GM23338 (cell line): ENCODE data around the gene PSMD2. TPM values are rescaled to one million over a fixed set of nuclear protein-coding genes. Genes with fewer than 3 reads are reported as not detected.

Experiments
- ATAC-seq: fragments of 200-7000 bp; cut with Tn5 transposase; 3 replicates; pipeline ENCODE4 v1.9.1; 2020
- DNase-seq: peaks from one replicate; pipeline ENCODE4 v3.0.0-alpha.2; 2015; ENCODE audit warnings: low spot score
- H2AFZ ChIP-seq: fragments of 200-600 bp; sonication (generic); 2 replicates; pipeline ENCODE4 v1.8.0; 2016; ENCODE audit warnings: antibody characterized with exemption, mild to moderate bottlenecking, moderate library complexity
- H3F3A ChIP-seq: fragments of 200-600 bp; sonication (generic); replicated peaks from 2 replicates; pipeline ENCODE4 v1.8.0; 2017; ENCODE audit warnings: antibody characterized with exemption, mixed run types, low read depth
- H3K27ac ChIP-seq: fragments of 200-600 bp; sonication (generic); 2 replicates; pipeline ENCODE4 v1.6.1; 2016; ENCODE audit warnings: low read depth
- H3K27me3 ChIP-seq: fragments of 200-600 bp; sonication (generic); 2 replicates; pipeline ENCODE4 v1.8.0; 2016; ENCODE audit warnings: mild to moderate bottlenecking, mixed run types, moderate library complexity; ENCODE audit not compliant: insufficient read depth
- H3K36me3 ChIP-seq: fragments of 200-600 bp; sonication (generic); 2 replicates; pipeline ENCODE4 v1.8.0; 2016; ENCODE audit warnings: mild to moderate bottlenecking; ENCODE audit not compliant: insufficient read depth
- H3K4me1 ChIP-seq: fragments of 200-600 bp; sonication (generic); 2 replicates; pipeline ENCODE4 v1.8.0; 2016; ENCODE audit warnings: mild to moderate bottlenecking, moderate library complexity; ENCODE audit not compliant: insufficient read depth
- H3K4me2 ChIP-seq: fragments of 200-600 bp; sonication (generic); 2 replicates; pipeline ENCODE4 v1.7.1; 2017; ENCODE audit warnings: mixed run types
- H3K4me3 ChIP-seq: fragments of 200-600 bp; sonication (generic); 2 replicates; pipeline ENCODE4 v1.6.1; 2016; ENCODE audit warnings: mixed run types
- H3K79me2 ChIP-seq: fragments of 200-600 bp; sonication (generic); replicated peaks from 2 replicates; pipeline ENCODE4 v1.8.0; 2017; ENCODE audit warnings: mild to moderate bottlenecking; ENCODE audit not compliant: insufficient read depth
- H3K9me2 ChIP-seq: fragments of 200-600 bp; sonication (generic); 2 replicates; pipeline ENCODE4 v1.8.0; 2017; ENCODE audit not compliant: insufficient read depth
- H4K20me1 ChIP-seq: fragments of 200-600 bp; sonication (generic); replicated peaks from 2 replicates; pipeline ENCODE4 v1.8.0; 2017; ENCODE audit warnings: mild to moderate bottlenecking; ENCODE audit not compliant: insufficient read depth
- H3K27ac Mint-ChIP-seq: 2 replicates; pipeline ENCODE4 v1.8.0; 2020; ENCODE audit warnings: inconsistent platforms, mild to moderate bottlenecking, moderate library complexity, mixed read lengths
- H3K27me3 Mint-ChIP-seq: 3 replicates; pipeline ENCODE4 v1.8.0; 2022; ENCODE audit warnings: low read depth, mild to moderate bottlenecking, moderate library complexity, mixed read lengths, inconsistent platforms; ENCODE audit not compliant: insufficient read depth, poor library complexity
- H3K36me3 Mint-ChIP-seq: 3 replicates; pipeline ENCODE4 v1.8.0; 2021; ENCODE audit warnings: low read depth, mild to moderate bottlenecking, inconsistent platforms, moderate library complexity, mixed read lengths
- H3K4me1 Mint-ChIP-seq: 3 replicates; pipeline ENCODE4 v1.8.0; 2020; ENCODE audit warnings: mild to moderate bottlenecking, inconsistent platforms, mixed read lengths
- H3K4me3 Mint-ChIP-seq: 3 replicates; pipeline ENCODE4 v1.8.0; 2021; ENCODE audit warnings: moderate library complexity, mild to moderate bottlenecking, inconsistent platforms, mixed read lengths
- H3K9me3 Mint-ChIP-seq: 3 replicates; pipeline ENCODE4 v1.8.0; 2020; ENCODE audit warnings: moderate library complexity, mild to moderate bottlenecking, inconsistent platforms, mixed read lengths
- CREB1 ChIP-seq: fragments of 250-450 bp; sonication (Bioruptor Pico); IDR thresholded peaks from 2 replicates; pipeline ENCODE4 v1.5.0; 2020; ENCODE audit warnings: low read depth, mild to moderate bottlenecking, moderate library complexity
- ETS1 ChIP-seq: IDR thresholded peaks from 2 replicates; pipeline ENCODE4 v1.6.1; 2016; ENCODE audit warnings: antibody characterized with exemption
- JUNB ChIP-seq: IDR thresholded peaks from one replicate; pipeline ENCODE4 v1.6.1; 2016; ENCODE audit warnings: antibody characterized with exemption; ENCODE audit not compliant: unreplicated experiment
- POLR2AphosphoS5 ChIP-seq: IDR thresholded peaks from 2 replicates; pipeline ENCODE4 v1.6.1; 2016; ENCODE audit warnings: antibody characterized with exemption, low read depth
- ZNF114 ChIP-seq: fragments of 250-450 bp; sonication (Bioruptor Pico); IDR thresholded peaks from 2 replicates; pipeline ENCODE4 v1.5.0; 2020; ENCODE audit warnings: mild to moderate bottlenecking, moderate library complexity
- ZNF331 ChIP-seq: fragments of 250-450 bp; sonication (Bioruptor Pico); IDR thresholded peaks from 2 replicates; pipeline ENCODE4 v1.5.0; 2020; ENCODE audit warnings: low read depth, mild to moderate bottlenecking, moderate library complexity
- polyA plus RNA-seq: library from polyadenylated mRNA; unstranded; fragments of >200 nt; fragmentation: Nextera tagmentation; extraction: Ambion mirVana; gene quantifications from 2 replicates; pipeline ENCODE4 v1.2.1, GENCODE V29; 2016
- total RNA-seq: library from RNA; depleted of rRNA; stranded (reverse); fragments of >200 nt; shearing (Covaris generic); gene quantifications from 2 replicates; pipeline ENCODE4 v1.2.3, GENCODE V29; 2014
- TF ChIP-seq, protein P1 (sequence below): fragments of 250-450 bp; sonication (Bioruptor Pico); IDR thresholded peaks from 2 replicates; pipeline ENCODE4 v1.5.0; 2020; ENCODE audit warnings: mild to moderate bottlenecking, moderate library complexity

Gene PSMD2
- total and polyA plus RNA-seq, 2 experiments from 2014 or later: 117 to 507 TPM

DNA sequence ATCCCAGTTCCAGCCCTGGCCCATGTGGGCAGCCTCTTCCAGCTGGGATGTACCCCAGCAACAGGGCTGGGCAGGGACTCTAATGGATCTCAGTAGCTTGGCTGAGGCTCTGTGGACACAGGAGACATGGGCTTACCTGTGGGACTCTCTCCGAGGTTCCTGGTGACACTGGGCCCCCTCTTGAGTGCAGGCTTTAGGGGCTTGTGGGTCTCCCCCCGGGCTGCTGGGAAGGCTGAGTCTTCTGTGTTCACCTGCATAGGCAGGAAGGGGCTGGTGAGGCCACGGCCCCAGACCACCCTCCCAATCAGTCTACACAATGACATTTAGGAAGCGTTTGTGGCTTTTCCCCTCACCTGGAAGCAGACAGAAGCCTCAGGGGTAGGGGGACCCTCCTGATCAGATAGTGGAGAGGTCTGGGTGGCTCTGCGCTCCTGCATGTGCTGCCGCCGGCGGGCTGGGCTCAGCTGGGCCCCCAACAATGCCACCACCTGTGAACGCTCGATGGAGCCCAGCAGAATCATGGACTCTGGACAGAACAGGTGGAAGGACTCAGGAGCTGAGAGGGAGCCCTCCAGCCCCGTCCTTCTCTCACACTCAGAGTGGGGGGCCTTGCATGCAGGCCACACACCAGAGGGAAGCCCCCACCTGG is 54.0 kb downstream of the PSMD2 start (continued):
- TF ChIP-seq, protein P1, sequence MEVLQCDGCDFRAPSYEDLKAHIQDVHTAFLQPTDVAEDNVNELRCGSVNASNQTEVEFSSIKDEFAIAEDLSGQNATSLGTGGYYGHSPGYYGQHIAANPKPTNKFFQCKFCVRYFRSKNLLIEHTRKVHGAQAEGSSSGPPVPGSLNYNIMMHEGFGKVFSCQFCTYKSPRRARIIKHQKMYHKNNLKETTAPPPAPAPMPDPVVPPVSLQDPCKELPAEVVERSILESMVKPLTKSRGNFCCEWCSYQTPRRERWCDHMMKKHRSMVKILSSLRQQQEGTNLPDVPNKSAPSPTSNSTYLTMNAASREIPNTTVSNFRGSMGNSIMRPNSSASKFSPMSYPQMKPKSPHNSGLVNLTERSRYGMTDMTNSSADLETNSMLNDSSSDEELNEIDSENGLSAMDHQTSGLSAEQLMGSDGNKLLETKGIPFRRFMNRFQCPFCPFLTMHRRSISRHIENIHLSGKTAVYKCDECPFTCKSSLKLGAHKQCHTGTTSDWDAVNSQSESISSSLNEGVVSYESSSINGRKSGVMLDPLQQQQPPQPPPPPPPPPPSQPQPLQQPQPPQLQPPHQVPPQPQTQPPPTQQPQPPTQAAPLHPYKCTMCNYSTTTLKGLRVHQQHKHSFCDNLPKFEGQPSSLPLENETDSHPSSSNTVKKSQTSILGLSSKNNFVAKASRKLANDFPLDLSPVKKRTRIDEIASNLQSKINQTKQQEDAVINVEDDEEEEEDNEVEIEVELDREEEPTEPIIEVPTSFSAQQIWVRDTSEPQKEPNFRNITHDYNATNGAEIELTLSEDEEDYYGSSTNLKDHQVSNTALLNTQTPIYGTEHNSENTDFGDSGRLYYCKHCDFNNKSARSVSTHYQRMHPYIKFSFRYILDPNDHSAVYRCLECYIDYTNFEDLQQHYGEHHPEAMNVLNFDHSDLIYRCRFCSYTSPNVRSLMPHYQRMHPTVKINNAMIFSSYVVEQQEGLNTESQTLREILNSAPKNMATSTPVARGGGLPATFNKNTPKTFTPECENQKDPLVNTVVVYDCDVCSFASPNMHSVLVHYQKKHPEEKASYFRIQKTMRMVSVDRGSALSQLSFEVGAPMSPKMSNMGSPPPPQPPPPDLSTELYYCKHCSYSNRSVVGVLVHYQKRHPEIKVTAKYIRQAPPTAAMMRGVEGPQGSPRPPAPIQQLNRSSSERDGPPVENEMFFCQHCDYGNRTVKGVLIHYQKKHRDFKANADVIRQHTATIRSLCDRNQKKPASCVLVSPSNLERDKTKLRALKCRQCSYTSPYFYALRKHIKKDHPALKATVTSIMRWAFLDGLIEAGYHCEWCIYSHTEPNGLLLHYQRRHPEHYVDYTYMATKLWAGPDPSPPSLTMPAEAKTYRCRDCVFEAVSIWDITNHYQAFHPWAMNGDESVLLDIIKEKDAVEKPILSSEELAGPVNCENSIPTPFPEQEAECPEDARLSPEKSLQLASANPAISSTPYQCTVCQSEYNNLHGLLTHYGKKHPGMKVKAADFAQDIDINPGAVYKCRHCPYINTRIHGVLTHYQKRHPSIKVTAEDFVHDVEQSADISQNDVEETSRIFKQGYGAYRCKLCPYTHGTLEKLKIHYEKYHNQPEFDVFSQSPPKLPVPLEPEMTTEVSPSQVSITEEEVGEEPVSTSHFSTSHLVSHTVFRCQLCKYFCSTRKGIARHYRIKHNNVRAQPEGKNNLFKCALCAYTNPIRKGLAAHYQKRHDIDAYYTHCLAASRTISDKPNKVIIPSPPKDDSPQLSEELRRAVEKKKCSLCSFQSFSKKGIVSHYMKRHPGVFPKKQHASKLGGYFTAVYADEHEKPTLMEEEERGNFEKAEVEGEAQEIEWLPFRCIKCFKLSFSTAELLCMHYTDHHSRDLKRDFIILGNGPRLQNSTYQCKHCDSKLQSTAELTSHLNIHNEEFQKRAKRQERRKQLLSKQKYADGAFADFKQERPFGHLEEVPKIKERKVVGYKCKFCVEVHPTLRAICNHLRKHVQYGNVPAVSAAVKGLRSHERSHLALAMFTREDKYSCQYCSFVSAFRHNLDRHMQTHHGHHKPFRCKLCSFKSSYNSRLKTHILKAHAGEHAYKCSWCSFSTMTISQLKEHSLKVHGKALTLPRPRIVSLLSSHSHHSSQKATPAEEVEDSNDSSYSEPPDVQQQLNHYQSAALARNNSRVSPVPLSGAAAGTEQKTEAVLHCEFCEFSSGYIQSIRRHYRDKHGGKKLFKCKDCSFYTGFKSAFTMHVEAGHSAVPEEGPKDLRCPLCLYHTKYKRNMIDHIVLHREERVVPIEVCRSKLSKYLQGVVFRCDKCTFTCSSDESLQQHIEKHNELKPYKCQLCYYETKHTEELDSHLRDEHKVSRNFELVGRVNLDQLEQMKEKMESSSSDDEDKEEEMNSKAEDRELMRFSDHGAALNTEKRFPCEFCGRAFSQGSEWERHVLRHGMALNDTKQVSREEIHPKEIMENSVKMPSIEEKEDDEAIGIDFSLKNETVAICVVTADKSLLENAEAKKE (CRISPR knock-in tag): no peak
- TF ChIP-seq POLR2AphosphoS5: no peak
- TF ChIP-seq JUNB: no peak
- no peak for TF ChIP-seq ZNF114
- TF ChIP-seq CREB1 (CRISPR knock-in tag): no peak
- TF ChIP-seq ETS1: no peak

DNA sequence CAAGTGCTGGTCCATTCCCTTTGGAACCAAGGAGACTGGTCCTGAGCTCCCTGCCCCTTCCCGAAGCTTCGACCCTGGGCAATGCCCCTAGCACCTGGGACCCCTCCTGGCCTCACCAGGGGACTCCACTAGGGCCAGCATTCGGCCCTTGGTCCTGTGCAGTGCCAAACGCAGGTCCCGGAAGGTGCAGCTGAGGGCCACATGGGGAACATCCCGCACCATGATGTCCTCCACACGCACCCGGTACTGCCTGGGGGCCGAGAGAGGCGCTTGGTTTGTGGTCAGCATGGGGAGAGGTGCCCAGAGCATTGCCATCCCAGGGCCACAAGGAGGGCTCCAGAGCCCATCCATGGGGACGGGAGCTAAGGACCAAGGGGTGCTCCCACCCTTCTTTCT is 54.5 kb downstream of the PSMD2 start:
- no peaks in the 10 kb centered on the region for H3K79me2 ChIP-seq
- 0 out of 2 replicates have a peak, but pooled peaks cover 2% of the 10 kb centered on the region for H3F3A ChIP-seq
- Mint-ChIP-seq H3K4me1 (peaks cover 8% of the 10 kb centered on the region), H3K27ac (no peak overlapping the region), H3K4me3 (no peak overlapping the region), H3K27me3 (peaks cover under 1% of the 10 kb centered on the region), H3K9me3 (no peaks in the 10 kb centered on the region), H3K36me3 (peaks cover 36% of the 10 kb centered on the region)
- no peak overlapping the region for H2AFZ ChIP-seq
- H4K20me1 ChIP-seq: 0 out of 2 replicates have a peak, but pooled peaks cover 4% of the 10 kb centered on the region
- no peak overlapping the region for H3K27ac ChIP-seq
- H3K9me2 ChIP-seq: no peaks in the 10 kb centered on the region
- H3K27me3 ChIP-seq: no peaks in the 10 kb centered on the region
- no peak for DNase-seq
- H3K36me3 ChIP-seq: 0 out of 2 replicates have a peak, but pooled peaks cover 3% of the 10 kb centered on the region
- ATAC-seq: no peak
- peaks cover 6% of the 10 kb centered on the region; the same call in 1 of the 2 replicates for H3K4me1 ChIP-seq
- no peak overlapping the region for H3K4me2 ChIP-seq
- H3K4me3 ChIP-seq: no peak overlapping the region
- TF ChIP-seq, protein P1 (CRISPR knock-in tag): no peak
- no peak for TF ChIP-seq ZNF331 (CRISPR knock-in tag)
